Brain microvascular endothelial cell (primary cell): ENCODE measurements around the gene FOCAD.
A peak's percentile ranks its signal among the peaks of the same experiment; 100 is the strongest.

Source experiments
- DNase-seq: peaks from one replicate; pipeline ENCODE4 v3.0.0-alpha.2; 2020
- H3K27ac ChIP-seq: fragments of 250-450 bp; sonication (Bioruptor Pico); 2 replicates; pipeline ENCODE4 v1.5.1; 2020; ENCODE audit warnings: mild to moderate bottlenecking, moderate library complexity
- H3K27me3 ChIP-seq: fragments of 250-450 bp; sonication (Bioruptor Pico); replicated peaks from 2 replicates; pipeline ENCODE4 v1.5.1; 2020; ENCODE audit warnings: mild to moderate bottlenecking
- H3K36me3 ChIP-seq: fragments of 250-450 bp; sonication (Bioruptor Pico); replicated peaks from 2 replicates; pipeline ENCODE4 v1.5.1; 2020; ENCODE audit warnings: mild to moderate bottlenecking
- H3K4me3 ChIP-seq: 2 replicates; pipeline ENCODE4 v1.5.1; 2011; ENCODE audit warnings: low read depth, mild to moderate bottlenecking, control low read depth, low read length, moderate library complexity
- CTCF ChIP-seq: IDR thresholded peaks from 2 replicates; pipeline ENCODE4 v1.5.1; 2011; ENCODE audit warnings: low read depth, mild to moderate bottlenecking, moderate library complexity, low read length, control low read depth, inconsistent platforms; ENCODE audit errors: missing control alignments
- in situ Hi-C: cut with HindIII; loops from 2 replicates; pipeline ENCODE4 v1.10.0; 2017; ENCODE audit warnings: low sequenced_read_pairs, low pct_ligation_motif_present

FOCAD gene

DNA sequence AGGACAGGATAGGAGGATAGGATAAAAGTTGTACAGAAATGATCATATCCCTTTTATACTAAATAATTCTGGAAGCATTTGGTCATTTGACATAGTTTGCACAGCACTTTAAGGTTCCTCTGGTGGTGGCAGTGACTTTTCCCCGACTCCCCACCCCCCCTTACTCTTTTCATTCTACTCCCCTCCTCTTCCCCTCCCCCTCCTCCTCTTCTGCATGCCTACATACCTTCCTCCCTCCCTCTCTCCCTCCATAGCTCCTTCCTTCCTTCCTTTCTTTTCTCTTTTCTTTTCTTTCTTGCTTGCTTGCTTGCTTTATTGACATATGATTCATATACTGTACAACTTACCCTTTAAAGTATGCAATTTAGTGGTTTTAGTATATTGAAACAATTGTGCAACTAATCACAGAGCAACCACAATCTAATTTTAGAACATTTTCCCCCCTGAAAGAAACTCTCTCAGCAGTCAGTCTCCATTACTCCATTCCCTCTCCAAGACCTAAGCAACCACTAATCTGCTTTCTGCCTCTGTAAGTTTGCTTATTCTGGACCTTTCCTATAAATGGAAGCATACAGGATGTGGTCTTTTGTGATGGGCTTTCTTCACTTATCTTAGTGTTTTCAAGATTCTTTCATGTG, 188.4 kb downstream of the FOCAD start:
- in situ Hi-C loops = no loop called here
- peak overlapping the region; percentile 30 for H3K27ac ChIP-seq
- no peaks in the 10 kb centered on the region for H3K36me3 ChIP-seq
- H3K4me3 ChIP-seq = no peak overlapping the region
- DNase-seq = peak; percentile 50
- no peaks in the 10 kb centered on the region for H3K27me3 ChIP-seq
- no peak for TF ChIP-seq CTCF

GRCh38 chr9:20873240-20873865, 189.3 kb downstream of the FOCAD start:
- in situ Hi-C loops = no loop called here

GRCh38 chr9:20880271-20880670, 196.2 kb downstream of the FOCAD start:
- no peak overlapping the region for H3K27ac ChIP-seq
- no peak overlapping the region for H3K4me3 ChIP-seq
- no peak for DNase-seq
- no peak for TF ChIP-seq CTCF
- no peaks in the 10 kb centered on the region for H3K27me3 ChIP-seq
- peaks cover 4% of the 10 kb centered on the region for H3K36me3 ChIP-seq
- in situ Hi-C loops = no loop called here

More at GRCh38 chr9:20873240-20873865, 189.3 kb downstream of the FOCAD start:
- DNase-seq = peak; percentile 24
- no peaks in the 10 kb centered on the region for H3K36me3 ChIP-seq
- no peak for TF ChIP-seq CTCF
- H3K27me3 ChIP-seq = no peaks in the 10 kb centered on the region
- peak overlapping the region; percentile 30 for H3K27ac ChIP-seq
- H3K4me3 ChIP-seq = no peak overlapping the region

- peaks cover 4% of the 10 kb centered on the region for H3K36me3 ChIP-seq
- H3K4me3 ChIP-seq = no peak overlapping the region
- H3K27me3 ChIP-seq = no peaks in the 10 kb centered on the region
- H3K27ac ChIP-seq = no peak overlapping the region
- no peak for DNase-seq
- in situ Hi-C loops = no loop called here
- TF ChIP-seq CTCF = no peak
Measured at GRCh38 chr9:20880675-20881074, 196.6 kb downstream of the FOCAD start.

DNA sequence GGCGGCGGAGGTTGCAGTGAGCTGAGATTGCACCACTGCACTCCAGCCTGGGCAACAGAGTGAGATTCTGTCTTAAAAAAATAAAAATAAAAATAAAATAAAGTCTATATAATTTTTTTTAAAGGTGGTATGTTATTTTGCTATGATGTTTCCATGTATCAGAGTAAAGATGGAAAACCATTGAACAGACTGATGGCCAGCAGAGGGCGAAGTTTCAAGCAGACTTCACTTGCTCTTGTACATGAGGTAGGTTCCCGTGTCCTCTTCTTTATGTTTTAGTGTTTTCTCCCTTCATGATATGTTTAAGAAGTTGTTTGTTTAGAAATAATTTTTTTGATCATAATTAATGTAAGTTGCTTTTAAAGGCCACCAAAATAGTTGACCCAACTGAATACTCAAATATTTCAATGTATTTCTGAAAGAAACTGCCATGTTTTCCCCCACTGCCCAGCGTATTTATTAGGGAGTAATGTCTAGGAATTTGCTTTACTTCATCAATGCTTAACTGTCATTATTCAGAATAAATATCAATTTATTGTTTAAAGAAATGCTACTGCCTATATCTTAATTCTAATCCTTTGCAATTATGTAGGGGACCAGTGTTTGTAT, 201.0 kb downstream of the FOCAD start:
- Histone ChIP-seq H3K27ac (no peak overlapping the region), H3K27me3 (no peaks in the 10 kb centered on the region), H3K4me3 (no peak overlapping the region), H3K36me3 (peaks cover 4% of the 10 kb centered on the region)
- peak; percentile 60 for DNase-seq
- in situ Hi-C loops = no loop called here
- TF ChIP-seq CTCF = peak; percentile 79
